ENCODE data around the gene ZMYND8.

Gene ZMYND8

DNA sequence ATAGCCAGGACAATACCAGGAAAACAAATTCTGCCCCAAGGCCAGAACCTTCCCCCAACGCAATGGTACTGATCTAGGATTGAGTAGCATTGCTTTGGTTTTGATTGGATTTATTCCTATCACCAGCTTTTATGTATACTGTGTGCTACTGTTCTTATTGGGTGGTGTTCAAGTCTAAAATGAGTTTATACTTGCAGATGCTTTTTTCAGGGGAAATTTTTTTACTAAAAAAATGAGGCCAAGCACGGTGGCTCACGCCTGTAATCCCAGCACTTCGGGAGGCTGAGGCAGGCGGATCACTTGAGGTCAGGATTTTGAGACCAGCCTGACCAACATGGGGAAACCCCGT, 116.8 kb downstream of the ZMYND8 start:
- no peaks in the 10 kb centered on the region for H3K27me3 ChIP-seq (ENCODE audit: insufficient read depth, low read length)
- no peak for TF ChIP-seq CTCF (IDR thresholded peaks at IDR 0.05; ENCODE audit: low read length)
- no peak for TF ChIP-seq EZH2 (IDR thresholded peaks at IDR 0.05; ENCODE audit: borderline replicate concordance, low read length)
- no peak overlapping the region for H3K4me2 ChIP-seq (ENCODE audit: low read length)
- H3K9ac ChIP-seq (ENCODE audit: low read length), result no peak overlapping the region
- no peak overlapping the region for H2AFZ ChIP-seq (ENCODE audit: low read length)
- H3K4me3 ChIP-seq (ENCODE audit: low read depth, low read length, poor library complexity, severe bottlenecking), result no peak overlapping the region
- no peaks in the 10 kb centered on the region for H4K20me1 ChIP-seq (ENCODE audit: insufficient read depth, low read length)
- no peaks in the 10 kb centered on the region for H3K79me2 ChIP-seq (ENCODE audit: insufficient read depth, low read length)
- no peak overlapping the region for H3K27ac ChIP-seq (ENCODE audit: low read depth, low read length, poor library complexity, severe bottlenecking)
- H3K4me1 ChIP-seq (ENCODE audit: insufficient read depth, low read length, severe bottlenecking), result peaks cover 29% of the 10 kb centered on the region
- no peaks in the 10 kb centered on the region for H3F3A ChIP-seq (ENCODE audit: insufficient read depth, low read length)
- H3K36me3 ChIP-seq (ENCODE audit: insufficient read depth, low read length), result peaks cover 86% of the 10 kb centered on the region
- H3K9me3 ChIP-seq (ENCODE audit: low read length), result no peaks in the 10 kb centered on the region
- no peaks in the 10 kb centered on the region for H3K9me2 ChIP-seq (ENCODE audit: low read depth, low read length)

DNA sequence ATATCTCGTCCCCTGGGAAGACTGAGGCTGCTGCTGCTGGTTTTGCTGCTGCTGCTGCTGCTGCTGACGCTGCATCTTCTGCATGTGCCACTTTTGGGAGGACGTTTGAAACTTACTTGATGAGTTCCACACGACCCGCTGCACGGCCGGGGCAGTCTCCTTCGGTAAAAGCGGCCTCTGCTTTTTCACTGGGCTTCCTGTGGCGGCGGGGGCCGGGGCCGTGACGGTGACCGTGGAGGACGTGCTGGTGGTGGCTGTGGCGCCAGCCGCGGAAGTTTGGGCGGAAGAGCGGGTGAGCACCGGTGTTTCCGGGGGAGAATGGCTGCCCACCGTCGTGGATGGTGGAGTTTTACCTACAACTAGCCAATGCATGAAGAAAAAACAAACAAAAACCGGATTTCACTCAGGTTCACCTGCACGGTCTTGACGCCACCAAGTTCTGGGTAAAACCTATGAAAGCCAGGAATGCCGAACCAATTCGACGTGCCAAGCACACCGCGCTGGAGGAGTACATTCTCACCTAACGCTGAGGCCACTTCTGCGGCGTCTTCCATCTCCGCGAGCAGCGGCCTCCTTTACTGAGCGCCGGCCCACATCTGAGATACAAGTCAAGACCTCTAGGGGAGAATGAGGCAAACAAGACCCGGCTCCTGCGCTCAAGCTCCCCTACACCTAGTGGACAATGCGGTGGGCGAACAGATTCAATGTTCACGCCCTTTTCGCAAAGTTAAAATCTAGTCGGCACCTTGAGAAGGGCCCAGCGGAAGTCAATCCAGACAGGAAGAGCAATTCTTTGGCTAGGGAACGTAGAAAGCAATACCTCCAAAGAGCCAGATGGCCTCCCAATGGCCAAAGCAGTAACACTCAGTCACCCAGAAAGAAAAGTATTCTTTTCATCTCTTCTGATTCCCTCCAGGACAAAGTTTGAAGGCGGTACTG, 117.5 kb downstream of the ZMYND8 start:
- Histone ChIP-seq H3K27me3 (ENCODE audit: insufficient read depth, low read length) (no peaks in the 10 kb centered on the region), H3K4me3 (ENCODE audit: low read depth, low read length, poor library complexity, severe bottlenecking) (no peak overlapping the region), H2AFZ (ENCODE audit: low read length) (no peak overlapping the region), H3K9ac (ENCODE audit: low read length) (no peak overlapping the region), H3F3A (ENCODE audit: insufficient read depth, low read length) (no peaks in the 10 kb centered on the region), H3K79me2 (ENCODE audit: insufficient read depth, low read length) (no peaks in the 10 kb centered on the region), H3K36me3 (ENCODE audit: insufficient read depth, low read length) (peaks cover 87% of the 10 kb centered on the region), H3K27ac (ENCODE audit: low read depth, low read length, poor library complexity, severe bottlenecking) (no peak overlapping the region), H4K20me1 (ENCODE audit: insufficient read depth, low read length) (no peaks in the 10 kb centered on the region), H3K9me3 (ENCODE audit: low read length) (no peaks in the 10 kb centered on the region), H3K4me2 (ENCODE audit: low read length) (no peak overlapping the region), H3K9me2 (ENCODE audit: low read depth, low read length) (no peaks in the 10 kb centered on the region), H3K4me1 (ENCODE audit: insufficient read depth, low read length, severe bottlenecking) (peaks cover 23% of the 10 kb centered on the region)
- TF ChIP-seq CTCF (IDR thresholded peaks at IDR 0.05; ENCODE audit: low read length), result no peak
- TF ChIP-seq EZH2 (IDR thresholded peaks at IDR 0.05; ENCODE audit: borderline replicate concordance, low read length), result no peak

GRCh38 chr20:47237715-47238114, 118.8 kb downstream of the ZMYND8 start:
- Histone ChIP-seq H3K36me3 (ENCODE audit: insufficient read depth, low read length) (peaks cover 85% of the 10 kb centered on the region), H3K9me3 (ENCODE audit: low read length) (no peaks in the 10 kb centered on the region), H3K4me3 (ENCODE audit: low read depth, low read length, poor library complexity, severe bottlenecking) (no peak overlapping the region), H3K4me1 (ENCODE audit: insufficient read depth, low read length, severe bottlenecking) (peaks cover 9% of the 10 kb centered on the region), H2AFZ (ENCODE audit: low read length) (no peak overlapping the region), H3K9me2 (ENCODE audit: low read depth, low read length) (no peaks in the 10 kb centered on the region), H4K20me1 (ENCODE audit: insufficient read depth, low read length) (no peaks in the 10 kb centered on the region), H3K9ac (ENCODE audit: low read length) (no peak overlapping the region), H3F3A (ENCODE audit: insufficient read depth, low read length) (no peaks in the 10 kb centered on the region), H3K27me3 (ENCODE audit: insufficient read depth, low read length) (no peaks in the 10 kb centered on the region), H3K79me2 (ENCODE audit: insufficient read depth, low read length) (no peaks in the 10 kb centered on the region), H3K27ac (ENCODE audit: low read depth, low read length, poor library complexity, severe bottlenecking) (no peak overlapping the region), H3K4me2 (ENCODE audit: low read length) (no peak overlapping the region)
- no peak for TF ChIP-seq EZH2 (IDR thresholded peaks at IDR 0.05; ENCODE audit: borderline replicate concordance, low read length)
- no peak for TF ChIP-seq CTCF (IDR thresholded peaks at IDR 0.05; ENCODE audit: low read length)

Data from OCI-LY1 (cell line).